HG03175 (cell line): ENCODE data around the gene C9orf50.

Experiments
- ATAC-seq: cut with Tn5 transposase; IDR thresholded peaks from one replicate; pipeline ENCODE4 v1.9.1; 2021; ENCODE audit warnings: mild to moderate bottlenecking, moderate library complexity; ENCODE audit not compliant: unreplicated experiment

The C9orf50 gene

DNA sequence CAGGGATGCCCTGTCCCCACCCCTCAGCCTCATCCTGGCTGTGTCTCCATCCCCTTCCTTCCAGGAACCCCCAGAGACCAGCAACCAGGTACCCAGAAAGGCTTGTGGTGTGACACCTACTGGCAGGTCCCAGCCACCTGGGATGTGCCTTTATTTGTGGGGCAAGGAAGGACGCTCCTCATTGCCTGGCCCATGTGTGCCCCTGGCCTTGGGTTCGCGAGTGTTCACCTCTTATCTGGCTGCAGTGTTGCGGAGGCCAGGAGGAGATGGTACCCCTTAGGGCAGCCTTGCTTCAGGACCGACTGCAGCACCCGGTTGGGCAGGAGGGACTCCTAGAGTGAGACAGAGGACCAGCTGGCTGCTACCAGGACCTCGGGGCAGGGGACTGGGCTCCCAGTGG is 8.8 kb downstream of the C9orf50 start:
- ATAC-seq, result no peak

DNA sequence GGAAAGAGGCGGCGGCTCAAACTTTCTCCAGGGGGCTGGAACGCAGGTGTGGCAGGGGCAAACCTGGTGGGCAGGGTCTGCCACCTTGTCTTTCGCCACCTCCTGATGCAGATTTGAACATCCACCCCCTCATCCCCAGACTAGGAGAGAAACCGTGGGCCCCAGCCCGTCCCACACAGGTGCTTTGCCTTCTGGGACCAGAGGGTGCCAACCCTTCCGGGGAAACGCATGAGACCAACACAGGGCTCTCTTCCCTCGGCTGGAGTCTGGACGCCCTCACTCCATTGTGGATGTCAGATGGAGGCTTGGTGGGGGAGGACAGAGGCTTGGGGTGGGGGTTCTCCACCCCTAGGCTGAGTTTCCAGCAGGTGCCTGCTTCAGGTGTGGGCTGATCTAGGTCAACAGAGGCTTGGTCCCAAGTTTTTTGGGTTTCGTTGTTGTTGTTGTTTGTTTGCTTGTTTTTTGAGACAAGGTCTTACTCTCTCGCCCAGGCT is 9.5 kb downstream of the C9orf50 start:
- no peak for ATAC-seq

DNA sequence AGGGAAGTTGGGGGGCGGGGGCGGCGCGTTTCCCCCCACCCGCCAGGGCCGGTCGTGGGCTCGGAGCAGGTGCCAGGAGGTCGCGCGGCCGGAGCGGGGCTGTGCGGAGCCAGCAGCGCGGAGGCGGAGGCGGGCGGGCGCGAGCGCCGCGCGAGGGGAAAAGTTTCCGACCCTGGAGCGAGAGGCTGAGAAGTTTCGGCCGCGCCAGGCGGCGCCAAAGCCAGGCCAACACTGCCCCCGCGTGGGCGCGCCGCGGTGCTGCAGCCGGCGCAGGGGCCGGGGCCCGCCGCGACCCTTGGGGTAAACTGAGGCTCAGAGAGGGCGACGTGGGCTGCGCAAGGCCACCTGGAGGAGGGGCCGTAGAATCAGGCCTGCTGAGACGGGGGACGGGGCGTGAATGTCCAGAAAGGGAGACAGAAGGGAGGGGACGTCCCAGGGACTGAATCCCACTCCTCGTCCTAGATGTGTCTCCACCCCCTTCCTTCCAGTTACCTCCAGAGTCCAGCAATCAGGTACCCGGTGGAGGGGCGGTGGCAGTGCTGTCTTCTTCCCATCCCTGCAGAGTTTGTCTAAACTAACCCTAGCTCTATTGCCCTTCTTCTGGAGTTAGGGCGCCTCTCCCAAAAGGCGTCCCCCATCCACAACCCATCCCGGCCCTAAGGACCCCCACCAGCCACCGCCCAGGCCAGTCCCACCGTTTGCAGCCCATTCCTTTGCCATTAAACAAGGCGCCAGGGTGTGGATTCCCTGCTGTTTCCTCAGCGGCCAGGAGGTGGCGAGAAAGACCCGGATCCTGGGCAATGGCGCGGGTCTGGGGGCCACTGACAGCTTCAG is 10.2 kb downstream of the C9orf50 start:
- ATAC-seq, result peak; percentile 58

DNA sequence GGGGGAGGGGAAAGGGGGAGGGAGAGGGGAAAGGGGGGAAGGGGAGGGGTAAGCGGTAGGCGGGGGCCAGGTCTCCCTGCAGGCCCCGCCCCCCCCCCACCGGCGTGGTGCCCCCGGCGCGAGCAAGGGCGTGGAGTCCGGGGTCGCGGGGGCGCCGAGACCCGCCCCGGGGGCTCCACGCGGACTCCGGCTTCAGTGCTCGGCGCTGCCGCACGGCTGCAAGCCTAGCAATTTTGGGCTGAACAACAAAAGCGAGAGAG is 10.8 kb downstream of the C9orf50 start:
- no peak for ATAC-seq

DNA sequence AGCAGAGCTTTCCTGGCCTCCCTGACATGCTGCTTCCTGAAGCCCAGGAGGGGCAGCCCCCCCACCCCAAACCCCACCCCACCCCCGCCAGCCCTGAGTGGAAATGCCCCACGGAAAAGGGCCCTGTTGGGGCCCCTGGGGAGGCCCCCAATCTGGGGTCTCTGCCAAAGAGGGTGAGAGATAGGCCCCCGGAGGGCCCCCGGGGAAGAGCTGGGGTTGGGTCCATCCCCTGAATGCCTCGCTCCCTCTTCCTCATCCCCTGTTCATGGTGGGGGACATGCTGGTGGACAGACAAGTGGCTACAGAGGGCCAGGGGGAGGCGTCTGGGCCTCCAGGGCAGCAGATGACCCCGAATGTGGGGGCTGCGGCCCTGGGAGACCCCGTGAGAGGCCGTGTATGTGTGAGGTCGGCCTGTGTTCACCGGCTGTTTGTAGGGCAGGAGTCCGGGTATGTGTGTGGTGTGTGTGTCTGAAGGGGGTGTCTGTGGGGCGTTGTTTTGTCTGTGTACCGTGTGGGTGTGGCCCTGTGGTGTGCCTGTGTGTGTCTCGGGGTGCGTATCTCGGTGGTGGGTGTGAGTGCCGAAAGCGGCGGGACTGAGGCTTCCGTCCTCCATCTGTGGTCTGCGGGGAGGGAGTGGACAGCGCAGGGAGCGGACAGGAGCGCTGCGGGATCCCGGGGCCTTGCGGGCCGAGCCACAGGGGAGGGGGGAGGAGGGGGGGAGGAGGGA is 11.3 kb downstream of the C9orf50 start:
- ATAC-seq, result no peak

DNA sequence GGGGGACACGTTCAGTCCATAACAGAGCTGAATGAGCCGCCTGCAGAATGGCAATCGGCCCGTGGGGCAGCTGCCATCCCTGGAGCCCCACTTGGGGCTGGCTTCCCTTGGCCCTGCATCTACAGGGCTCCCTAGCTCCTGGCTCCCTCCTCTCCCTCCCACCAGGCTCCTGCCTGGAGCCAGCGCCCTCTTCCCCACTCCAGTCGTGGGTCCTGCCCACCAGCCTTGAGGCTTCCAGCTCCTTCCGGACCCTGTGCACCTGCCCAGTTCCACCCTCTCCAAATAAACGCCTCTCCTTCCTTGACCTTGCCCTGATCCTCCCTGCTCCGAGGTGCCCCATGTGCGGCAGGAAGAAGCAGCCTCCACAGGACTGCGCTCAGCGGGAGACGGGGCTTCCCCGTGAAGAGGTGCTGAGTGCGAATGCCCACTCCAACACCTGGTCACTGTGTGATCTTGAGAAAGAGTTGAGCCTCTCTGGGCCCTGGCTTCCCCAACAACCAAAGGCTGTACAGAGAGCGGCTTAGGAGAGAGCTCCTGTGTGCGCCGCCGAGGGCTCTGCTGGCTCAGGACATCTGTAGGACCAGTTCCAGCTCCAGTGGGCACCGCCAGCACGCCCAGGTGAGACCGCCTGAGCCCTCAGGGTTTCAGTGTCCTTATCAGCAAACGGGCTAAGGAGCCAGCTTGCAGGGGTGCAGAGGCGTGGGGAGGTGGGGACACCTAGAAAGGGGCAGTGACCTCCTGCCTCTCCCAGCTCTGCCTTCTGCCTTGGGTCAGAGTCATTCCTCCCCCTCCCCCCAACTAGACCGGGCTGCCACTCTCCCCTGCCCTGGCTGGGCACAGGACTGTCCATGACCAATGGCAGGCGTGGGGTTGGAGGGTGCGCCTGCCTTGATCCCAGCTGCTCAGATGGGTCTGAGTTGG is 12.1 kb downstream of the C9orf50 start:
- ATAC-seq, result no peak

DNA sequence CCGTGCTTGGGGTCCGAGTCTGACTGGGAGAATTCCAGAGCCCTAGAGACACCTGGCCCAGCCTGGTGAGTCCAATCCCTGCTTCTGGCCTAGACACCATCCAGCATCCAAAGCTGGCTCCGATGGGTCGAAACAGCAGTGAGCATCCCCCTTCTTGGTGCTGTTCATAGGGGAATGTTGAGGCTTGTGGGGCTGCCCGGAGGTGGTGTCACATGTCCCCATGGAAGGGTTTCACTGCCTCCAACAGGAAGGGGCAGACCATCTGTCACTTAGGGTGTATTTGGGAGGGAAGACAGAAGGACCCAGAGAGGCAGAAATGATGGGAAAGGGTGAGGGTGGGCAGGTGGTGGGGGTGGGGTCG is 13.9 kb downstream of the C9orf50 start:
- no peak for ATAC-seq

DNA sequence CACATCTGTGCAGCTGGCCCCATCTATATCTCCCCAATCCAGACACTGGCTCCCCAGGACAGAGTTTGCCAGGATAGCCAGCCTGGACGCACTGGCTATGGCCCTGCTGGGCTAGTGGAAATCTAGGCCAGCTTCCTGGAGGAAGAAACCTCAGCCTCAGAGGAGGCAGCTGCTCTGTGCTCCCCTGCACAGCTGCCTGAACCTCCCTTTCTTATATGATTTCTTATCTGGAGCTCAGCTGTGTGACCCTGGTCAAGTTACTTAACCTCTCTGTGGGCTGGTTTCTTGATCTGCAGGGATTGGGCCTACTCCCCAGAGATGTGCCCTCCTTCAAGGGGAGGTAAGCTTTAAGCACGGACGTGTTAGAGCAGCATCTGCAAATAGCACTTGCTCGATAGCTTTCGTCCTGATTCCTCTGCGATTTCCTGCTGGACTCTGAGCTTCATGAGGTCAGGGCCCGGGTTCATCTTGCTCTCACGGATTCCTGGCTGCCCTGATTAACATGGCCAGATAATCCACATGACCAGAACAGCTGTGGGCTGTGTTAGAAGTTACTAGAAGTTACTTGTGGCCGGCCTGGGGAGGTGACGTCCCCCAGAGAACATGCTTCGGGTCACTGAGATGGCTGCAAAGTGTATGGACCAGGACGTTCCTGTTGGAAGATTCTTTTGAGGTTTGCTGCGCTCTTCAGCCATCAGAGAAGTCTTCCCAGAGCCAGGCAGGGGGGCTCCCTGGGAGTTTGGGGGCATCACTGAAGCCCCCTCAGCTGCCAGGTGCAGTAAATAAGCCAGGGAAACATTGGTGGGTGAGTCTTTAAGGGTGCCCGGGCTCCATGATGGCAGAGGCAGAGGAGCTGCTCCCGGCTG is 14.5 kb downstream of the C9orf50 start:
- ATAC-seq, result no peak

DNA sequence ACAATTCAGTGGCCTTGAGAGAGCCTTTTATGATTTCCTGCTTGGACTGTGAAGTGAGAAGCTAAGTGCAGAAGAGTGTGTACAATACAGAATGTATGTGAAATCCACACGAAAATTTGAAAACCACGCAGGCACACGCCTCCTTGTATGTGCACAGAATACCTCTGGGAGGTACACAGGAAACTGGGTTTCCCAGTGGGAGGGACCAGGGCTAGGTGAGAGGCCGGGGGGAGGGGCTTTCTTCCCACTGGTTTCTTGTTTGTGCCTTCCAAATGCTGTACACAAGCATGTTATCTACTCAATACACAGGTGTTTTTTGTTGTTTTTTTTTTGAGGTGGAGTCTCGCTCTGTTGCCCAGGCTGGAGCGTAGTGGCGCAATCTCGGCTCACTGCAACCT is 16.1 kb downstream of the C9orf50 start:
- ATAC-seq, result no peak

DNA sequence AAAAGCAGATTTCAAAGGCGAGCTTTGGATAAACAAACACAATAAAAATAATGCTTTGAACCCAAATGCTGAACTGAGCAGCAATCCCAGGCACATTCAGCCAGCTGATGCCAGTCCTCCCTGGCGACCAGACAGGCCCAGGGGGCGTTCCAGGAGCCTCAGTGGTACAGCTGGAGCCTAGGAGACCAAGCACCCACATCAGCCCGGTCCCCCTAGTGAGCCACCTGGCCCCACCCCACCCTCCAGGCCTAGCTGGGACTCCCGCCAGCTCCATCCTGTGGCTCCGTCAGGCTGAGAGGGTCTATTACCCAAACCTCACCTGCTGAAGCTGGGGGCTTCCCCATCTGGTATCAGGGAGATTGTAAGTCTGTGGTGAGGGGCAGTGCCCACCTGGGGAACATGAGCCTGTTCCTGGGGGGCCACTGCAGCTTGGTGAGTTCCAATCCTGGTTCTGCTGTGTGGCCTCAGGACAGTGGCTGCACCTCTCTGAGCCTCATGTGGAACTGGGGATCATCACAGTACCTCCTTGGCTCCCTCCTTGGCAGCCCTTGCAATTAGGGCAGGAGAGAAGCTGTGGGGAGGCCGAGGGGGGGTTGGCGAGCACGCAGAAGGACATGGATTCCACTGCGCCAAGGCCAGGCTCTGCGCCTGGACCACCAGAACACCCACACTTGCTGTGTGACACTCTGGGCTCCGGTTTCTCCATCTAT is 16.7 kb downstream of the C9orf50 start:
- ATAC-seq, result no peak

DNA sequence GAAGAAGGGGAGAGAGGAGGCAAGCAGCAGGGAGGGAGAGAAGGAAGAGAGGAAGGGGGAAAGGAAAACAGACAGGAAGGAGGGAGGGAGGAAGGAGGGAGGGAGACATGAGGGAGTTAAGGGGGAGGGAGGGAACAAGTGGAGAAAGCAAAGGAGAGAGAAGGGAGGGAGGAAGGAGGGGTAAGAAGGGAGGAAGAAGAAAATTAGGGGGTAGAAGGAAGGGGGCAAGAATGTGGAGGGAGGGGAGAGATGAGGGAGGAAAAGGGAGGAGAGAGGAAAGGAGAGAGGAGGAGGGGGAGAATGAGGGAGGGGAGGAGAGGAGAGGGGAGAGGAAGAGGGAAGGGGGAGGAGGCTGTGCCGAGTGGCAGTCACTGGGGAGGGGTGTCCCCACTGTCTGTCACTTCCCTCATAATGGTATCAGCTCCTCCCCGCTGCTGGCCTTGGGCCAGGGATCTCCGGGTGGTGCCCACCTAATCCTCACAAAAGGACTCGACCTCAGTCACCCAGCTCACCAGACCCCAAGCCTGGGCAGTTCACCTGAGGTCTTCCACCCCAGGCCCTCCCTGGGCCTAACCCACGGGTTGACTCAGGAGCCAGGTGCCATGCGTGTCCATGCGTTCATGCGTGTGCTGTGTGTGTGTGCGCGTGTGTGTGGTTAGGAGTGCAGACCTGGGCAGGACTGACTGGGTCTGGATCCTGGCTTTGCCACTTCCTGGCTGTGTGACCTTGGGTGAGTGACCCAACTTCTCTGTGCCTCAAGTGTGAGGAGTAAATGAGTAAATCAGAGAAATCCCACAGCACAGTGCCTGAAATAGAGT is 18.1 kb downstream of the C9orf50 start:
- ATAC-seq, result no peak

DNA sequence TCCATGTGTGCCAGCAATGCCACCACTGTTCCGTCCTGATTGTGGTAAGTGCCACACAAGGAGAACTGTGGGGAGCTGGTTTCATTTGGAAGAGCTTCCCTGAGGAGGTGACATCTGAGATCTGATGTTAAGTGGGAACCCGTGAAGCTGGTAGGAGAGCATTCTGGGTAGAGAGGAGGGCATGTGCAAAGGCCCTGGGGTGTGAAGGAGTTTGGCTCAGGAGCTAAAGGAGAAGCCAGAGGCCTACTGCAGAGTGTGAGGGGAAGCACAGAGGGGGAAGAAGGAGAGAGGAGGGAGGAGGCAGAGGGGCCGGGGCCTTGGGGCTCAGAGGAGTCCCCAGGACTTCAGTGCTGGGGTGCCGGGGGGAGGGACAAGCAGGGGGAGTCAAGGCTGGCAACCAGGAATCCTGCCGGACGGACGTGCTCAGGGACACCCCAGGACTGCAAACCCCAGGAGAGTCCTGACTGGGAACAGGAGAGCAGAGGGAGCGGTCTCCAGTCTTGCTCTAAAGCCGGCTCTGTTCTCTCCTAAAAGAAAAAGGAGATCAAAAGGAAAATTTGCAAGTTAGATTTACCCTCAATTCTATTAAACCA is 19.7 kb downstream of the C9orf50 start:
- ATAC-seq, result no peak

DNA sequence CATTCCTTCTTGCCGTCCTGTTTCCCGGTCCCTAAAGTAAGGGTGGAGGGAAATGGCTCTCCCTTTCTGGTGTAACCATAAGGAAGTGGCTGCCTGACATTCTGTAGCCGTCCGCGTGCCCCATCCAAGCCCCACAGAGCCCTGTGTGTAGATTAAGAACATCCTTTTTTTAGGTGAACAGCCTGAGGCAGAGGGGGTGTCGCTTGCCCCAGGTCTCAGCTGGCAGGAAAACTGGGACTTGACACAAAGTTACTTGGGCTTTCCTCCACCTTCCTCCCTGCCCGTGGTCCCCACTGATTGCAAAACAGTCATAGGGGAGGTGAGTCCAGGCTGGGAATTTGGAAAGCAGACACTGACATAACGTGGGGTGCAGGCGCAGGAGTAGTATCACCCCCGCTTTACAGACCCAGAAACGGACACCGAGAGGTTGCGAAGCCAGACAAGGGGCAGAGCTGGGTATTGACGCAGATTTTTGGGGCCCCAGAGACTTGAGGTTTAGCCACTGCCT is 22.8 kb downstream of the C9orf50 start:
- no peak for ATAC-seq

DNA sequence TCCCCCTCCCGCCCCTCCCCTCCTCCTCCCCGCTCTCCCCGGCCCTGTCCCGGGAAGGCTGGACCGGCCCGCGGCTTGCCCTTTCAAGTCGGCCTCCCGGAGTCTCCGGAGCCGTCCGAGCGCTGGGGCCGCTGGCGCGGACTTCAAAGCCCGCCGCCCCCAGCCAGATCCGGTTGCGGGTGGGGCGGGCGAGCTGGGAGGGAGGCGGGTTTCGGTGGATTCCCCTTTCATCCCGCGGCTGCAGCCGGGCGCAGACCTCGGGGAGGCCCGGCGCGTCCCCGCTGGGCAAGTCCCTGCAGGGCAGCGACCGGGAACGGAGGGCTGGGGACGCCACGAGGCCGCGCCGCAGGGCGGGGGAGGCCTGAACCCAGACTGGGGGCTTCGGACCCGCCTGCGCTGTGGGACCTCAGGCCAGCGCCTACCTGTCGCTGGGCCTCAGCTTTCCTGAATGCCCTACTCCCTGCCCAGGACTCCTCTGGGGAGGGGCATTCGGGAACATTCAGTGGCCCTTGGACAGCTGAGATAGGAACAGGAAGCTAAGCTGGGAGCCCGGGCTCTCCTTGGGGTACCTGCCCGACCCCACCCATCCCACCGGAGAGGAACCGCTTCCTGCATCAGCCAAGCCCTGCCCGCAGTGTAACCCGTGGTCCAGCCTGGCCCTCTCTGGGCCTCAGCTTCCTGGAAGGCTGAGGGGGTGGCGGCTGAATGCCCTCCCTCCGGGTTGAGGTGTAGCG is 23.4 kb downstream of the C9orf50 start:
- no peak for ATAC-seq

DNA sequence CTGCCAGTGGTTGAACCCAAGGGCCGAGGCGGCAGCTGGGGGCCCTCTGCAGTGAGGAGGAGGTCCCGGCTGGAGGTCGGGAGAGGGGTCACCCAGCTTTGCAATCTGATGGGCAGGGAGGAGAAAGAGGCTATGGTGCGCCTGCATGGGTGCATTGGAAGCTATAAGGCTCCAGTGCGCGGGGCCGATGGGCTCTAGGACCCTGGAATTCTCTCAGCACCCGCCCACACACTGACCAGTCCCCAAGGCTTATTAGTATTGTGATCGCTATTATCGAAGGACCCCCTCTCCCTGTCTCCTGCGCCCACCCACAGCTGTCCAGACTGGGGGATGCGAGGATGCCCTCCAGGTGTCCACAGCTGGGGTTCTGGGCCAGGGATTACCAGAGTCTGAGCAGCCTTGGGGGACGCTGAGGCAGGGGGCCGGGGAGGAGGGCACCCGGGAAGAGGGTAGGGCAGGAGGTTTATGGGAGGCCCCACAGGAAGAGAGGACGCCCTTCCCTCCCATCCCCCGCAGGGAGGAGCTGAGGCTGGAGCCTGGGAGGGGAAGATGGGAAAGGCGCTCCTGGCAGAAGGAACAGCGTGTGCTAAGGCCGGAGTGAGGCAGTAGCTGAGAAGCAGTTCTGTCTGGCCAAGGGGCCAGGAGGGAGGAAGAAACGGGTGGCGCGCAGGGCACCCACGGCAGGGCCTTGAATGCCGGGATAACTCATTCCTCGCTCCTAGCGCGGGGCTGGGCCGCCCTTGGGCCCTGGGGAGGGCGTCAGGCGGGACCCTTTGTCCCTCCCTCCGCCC is 24.2 kb downstream of the C9orf50 start:
- ATAC-seq, result no peak

DNA sequence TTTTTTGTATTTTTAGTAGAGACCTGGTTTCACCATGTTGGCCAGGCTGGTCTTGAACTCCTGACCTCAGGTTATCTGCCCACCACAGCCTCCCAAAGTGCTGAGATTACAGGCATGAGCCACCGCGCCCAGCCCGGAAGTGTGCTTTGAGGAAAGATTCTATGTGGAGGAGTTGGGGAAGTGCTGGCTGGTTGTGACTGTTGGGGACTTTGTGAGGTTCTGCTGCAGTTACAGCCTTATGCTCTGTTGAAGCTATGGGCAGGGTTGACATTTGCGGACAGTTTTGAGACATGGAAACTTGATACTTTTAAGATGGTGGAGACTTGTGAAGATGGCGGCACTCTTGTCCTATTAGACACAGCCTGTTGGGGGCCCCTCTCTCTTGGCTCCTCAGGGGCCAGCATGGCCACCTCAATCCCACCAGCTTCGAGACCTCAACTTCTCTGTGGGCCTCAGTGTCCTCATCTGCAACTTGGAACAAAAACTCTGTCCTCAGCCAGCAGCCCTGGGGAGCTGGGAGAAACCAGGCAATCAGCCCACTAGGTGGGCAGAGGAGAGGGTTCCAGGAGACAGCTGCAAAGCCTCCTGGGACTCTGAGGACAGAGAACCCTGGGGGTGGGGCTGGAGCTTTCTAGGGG is 24.9 kb downstream of the C9orf50 start:
- no peak for ATAC-seq
